Measurements from ENCODE around the gene TNFRSF1B. TPM values are rescaled to one million over a fixed set of nuclear protein-coding genes. Genes with fewer than 3 reads are reported as not detected.
A peak's percentile ranks its signal among the peaks of the same experiment; 100 is the strongest.

TNFRSF1B gene
- total and polyA plus RNA-seq, 9 of the 15 experiments (the other 6 are each of a cell fraction or from before 2014, with no cell fraction given), result 8.8 to 91.3 (median 36.0) TPM

- Histone ChIP-seq H3K79me2 (ENCODE audit: control insufficient read depth, insufficient read depth, low read length) (no peaks in the 10 kb centered on the region), H3K4me2 (ENCODE audit: insufficient read depth, low read length) (no peak overlapping the region), H3K36me3 (ENCODE audit: control insufficient read depth, insufficient read depth, low read length) (no peaks in the 10 kb centered on the region), H3K4me3 (no peak overlapping the region), H3K9me1 (ENCODE audit: control insufficient read depth, insufficient read depth, low read length) (peaks cover 4% of the 10 kb centered on the region), H4K20me1 (replicated peaks; ENCODE audit: control insufficient read depth, insufficient read depth, low read length) (peaks cover 13% of the 10 kb centered on the region), H2AFZ (ENCODE audit: low read depth, low read length) (0 out of 2 replicates have a peak overlapping the region, but pooled peaks have one; percentile 9), H3K27ac (ENCODE audit: extremely low read depth, low read depth, low read length) (no peak overlapping the region), H3K27me3 (ENCODE audit: control insufficient read depth in 2 of 2, insufficient read depth in 2 of 2, low read length in 2 of 2) (no peaks in the 10 kb centered on the region; a peak in 1 of 5 replicates), H3K9me3 (replicated peaks; ENCODE audit: control insufficient read depth, insufficient read depth, low read depth, low read length) (no peaks in the 10 kb centered on the region), H3K4me1 (replicated peaks in 1 of 2; ENCODE audit: control insufficient read depth in 2 of 2, insufficient read depth in 2 of 2, low read length in 2 of 2) (peaks cover 25 to 27% of the 10 kb centered on the region in 2 experiments), H3K9ac (ENCODE audit: insufficient read depth in 1 of 2, low read depth in 2 of 2, low read length in 2 of 2) (no peak overlapping the region)
- no peak for FAIRE-seq
- ChIA-PET POLR2A (interaction anchor here (0.5 to 0.9 kb wide), 2 partner anchors 9 to 23 kb away, joined by 3 to 4 read pairs; no protein-coding TSS in a partner anchor), CTCF (ENCODE audit: low intra/inter-chr PET ratio) (no interaction called here)
- no TSS peak for BruUV-seq (replicated peaks)
- in situ Hi-C loops (cut with MboI) (no loop called here), intact Hi-C loops (cut with micrococcal nuclease) (no loop called here)
- WGBS (ENCODE audit: insufficient coverage, low coverage, missing lambda C conversion rate), result 42% methylated on average over 10 of the region's 10 CpGs
- no peak for TF ChIP-seq CEBPZ (IDR thresholded peaks at IDR 0.05; ENCODE audit: borderline replicate concordance, low read depth, low read length)
- TF ChIP-seq ARID2 (IDR thresholded peaks at IDR 0.05), result no peak
- TF ChIP-seq ZNF384 (IDR thresholded peaks at IDR 0.05; ENCODE audit: low read depth, low read length), result peak; percentile 18; the same call in 1 of the 2 replicates
- TF ChIP-seq HNRNPUL1 (IDR thresholded peaks at IDR 0.05; ENCODE audit: low read length), result no peak
- TF ChIP-seq SMAD3 (CRISPR knock-in tag; conservative IDR thresholded peaks at IDR 0.05), result no peak
- peak; percentile 86 for TF ChIP-seq SPI1 (IDR thresholded peaks at IDR 0.05; ENCODE audit: borderline replicate concordance, low read depth, low read length)
- TF ChIP-seq TCF15 (CRISPR knock-in tag; IDR thresholded peaks at IDR 0.05), result no peak
- TF ChIP-seq PHB2 (IDR thresholded peaks at IDR 0.05; ENCODE audit: low read depth), result no peak
- TF ChIP-seq MCM5 (IDR thresholded peaks at IDR 0.05; ENCODE audit: low read depth), result no peak
- no peak for TF ChIP-seq JUND (IDR thresholded peaks at IDR 0.05; ENCODE audit: borderline replicate concordance, low read depth, low read length)
- no peak for TF ChIP-seq JUND (tag; IDR thresholded peaks at IDR 0.05; ENCODE audit: borderline replicate concordance, low read depth, low read length)
- no peak for TF ChIP-seq FOXJ2 (tag; IDR thresholded peaks at IDR 0.05)
- no peak for TF ChIP-seq MYBL2 (IDR thresholded peaks at IDR 0.05; ENCODE audit: low read depth)
- TF ChIP-seq MYBL2 (CRISPR knock-in tag; IDR thresholded peaks at IDR 0.05; ENCODE audit: borderline replicate concordance), result no peak
- no peak for ATAC-seq
- no peak for DNase-seq (ENCODE audit: extremely low read depth in 1 of 4, low spot score in 3 of 4)
These were observed 9.2 kb upstream of the TNFRSF1B start for GRCh38 chr1:12157366-12158231.
